Measurements from ENCODE around the gene SLC26A4. TPM values are rescaled to one million over a fixed set of nuclear protein-coding genes. Genes with fewer than 3 reads are reported as not detected.

Gene SLC26A4
- total RNA-seq (0.05 and 0.29 TPM in 2 replicates), polyA plus RNA-seq (0.13 and 0.48 TPM in 2 replicates), polyA minus RNA-seq (0.26 and 0.29 TPM in 2 replicates)
- total RNA-seq (2013), result 0.23 TPM

GRCh38 chr7:107660381-107661080, at the start of gene SLC26A4:
TSS of gene SLC26A4 (plus strand) at chr7:107660828. CDS start at chr7:107661642, 814 bp downstream.
- no peaks in the 10 kb centered on the region for H3K9me3 Mint-ChIP-seq (ENCODE audit: insufficient read depth)
- POLR2A ChIA-PET, result interaction anchor here (1.2 kb wide), 1 partner anchor 22 kb away, joined by 3 read pairs; no protein-coding TSS in a partner anchor
- CTCF ChIA-PET, result interaction anchor here (0.7 to 4.0 kb wide), 18 partner anchors 17 to 197 kb away, joined by 3 to 32 read pairs (median 5); partner anchors contain the start of genes BCAP29, CBLL1, COG5 and DUS4L
- DNase-seq (peak; percentile 43), ATAC-seq (ENCODE audit: low read depth) (peak; percentile 26)
- Histone ChIP-seq H4K20me1 (ENCODE audit: control insufficient read depth, insufficient read depth, low read length, poor library complexity, severe bottlenecking) (no peaks in the 10 kb centered on the region), H3K4me2 (replicated peaks; ENCODE audit: low read depth, low read length, poor library complexity, severe bottlenecking) (peak within 1 kb of the TSS; percentile 93), H3K4me1 (ENCODE audit: control insufficient read depth in 2 of 2, insufficient read depth in 2 of 2, low read length in 2 of 2) (peaks cover 25 to 26% of the 10 kb centered on the region in 2 donors), H3K27me3 (replicated peaks in 1 of 4; ENCODE audit: control extremely low read depth in 1 of 4, control insufficient read depth in 3 of 4, insufficient read depth in 4 of 4, low read length in 3 of 4) (peaks cover 0 to 28% (median 16%) of the 10 kb centered on the region in 4 experiments), H3K4me3 (ENCODE audit: control extremely low read depth in 1 of 5, extremely low read depth in 1 of 5, insufficient read depth in 1 of 5, low read depth in 2 of 5, low read length in 4 of 5) (peak within 1 kb of the TSS; percentile 41 to 72 (median 61)), H3K36me3 (replicated peaks in 1 of 2; ENCODE audit: control extremely low read depth in 1 of 2, control insufficient read depth in 1 of 2, extremely low read depth in 1 of 2, insufficient read depth in 2 of 2, low read length in 1 of 2) (no peaks in the 10 kb centered on the region), H3K79me2 (ENCODE audit: control insufficient read depth, insufficient read depth, low read length) (no peaks in the 10 kb centered on the region), H3K27ac (ENCODE audit: low read length in 2 of 2) (no peak within 1 kb of the TSS), H2AFZ (ENCODE audit: insufficient read depth, low read depth, low read length, poor library complexity, severe bottlenecking) (peak within 1 kb of the TSS; percentile 72), H3K9ac (ENCODE audit: low read length) (peak within 1 kb of the TSS; percentile 65), H3K9me3 (ENCODE audit: control extremely low read depth in 1 of 3, control insufficient read depth in 2 of 3, insufficient read depth in 1 of 3, low read length in 2 of 3) (peaks cover 0 to 3% (median 0%) of the 10 kb centered on the region in 3 donors)
- peaks cover 26% of the 10 kb centered on the region for H3K4me1 Mint-ChIP-seq
- intact Hi-C loops (cut with micrococcal nuclease), result loop anchor here (1.0 to 5.0 kb wide), 7 partner anchors 22 to 197 kb away; partner anchors contain the start of genes BCAP29, CBLL1, COG5 and DUS4L
- peak within 1 kb of the TSS; percentile 72 for H3K27ac Mint-ChIP-seq
- TF ChIP-seq CTCF (IDR thresholded peaks at IDR 0.05) (no peak), EZH2 (IDR thresholded peaks at IDR 0.05; ENCODE audit: borderline replicate concordance, insufficient read depth, low read depth, low read length, poor library complexity, severe bottlenecking) (no peak)
- peaks cover 32% of the 10 kb centered on the region for H3K27me3 Mint-ChIP-seq
- H3K4me3 Mint-ChIP-seq, result peak within 1 kb of the TSS; percentile 99
- 1% methylated on average over 37 of the region's 37 CpGs for WGBS (ENCODE audit: insufficient coverage)

GRCh38 chr7:107613439-107613838, 47.2 kb upstream of the SLC26A4 start:
- Histone ChIP-seq H3K36me3 (replicated peaks in 1 of 2; ENCODE audit: control extremely low read depth in 1 of 2, control insufficient read depth in 1 of 2, extremely low read depth in 1 of 2, insufficient read depth in 2 of 2, low read length in 1 of 2) (peaks cover 7 to 12% of the 10 kb centered on the region in 2 experiments), H3K27ac (ENCODE audit: low read length in 2 of 2) (no peak overlapping the region), H3K4me1 (ENCODE audit: control insufficient read depth in 2 of 2, insufficient read depth in 2 of 2, low read length in 2 of 2) (no peaks in the 10 kb centered on the region), H3K9ac (ENCODE audit: low read length) (no peak overlapping the region), H3K4me3 (ENCODE audit: control extremely low read depth in 1 of 5, extremely low read depth in 1 of 5, insufficient read depth in 1 of 5, low read depth in 2 of 5, low read length in 4 of 5) (no peak overlapping the region), H3K79me2 (ENCODE audit: control insufficient read depth, insufficient read depth, low read length) (no peaks in the 10 kb centered on the region), H2AFZ (ENCODE audit: insufficient read depth, low read depth, low read length, poor library complexity, severe bottlenecking) (no peak overlapping the region), H3K9me3 (ENCODE audit: control extremely low read depth in 1 of 3, control insufficient read depth in 2 of 3, insufficient read depth in 1 of 3, low read length in 2 of 3) (no peaks in the 10 kb centered on the region), H3K4me2 (replicated peaks; ENCODE audit: low read depth, low read length, poor library complexity, severe bottlenecking) (no peak overlapping the region), H4K20me1 (ENCODE audit: control insufficient read depth, insufficient read depth, low read length, poor library complexity, severe bottlenecking) (no peaks in the 10 kb centered on the region), H3K27me3 (replicated peaks in 1 of 4; ENCODE audit: control extremely low read depth in 1 of 4, control insufficient read depth in 3 of 4, insufficient read depth in 4 of 4, low read length in 3 of 4) (no peaks in the 10 kb centered on the region)
- H3K4me1 Mint-ChIP-seq, result no peaks in the 10 kb centered on the region
- DNase-seq (no peak), ATAC-seq (ENCODE audit: low read depth) (no peak)
- CTCF ChIA-PET, result no interaction called here
- no peaks in the 10 kb centered on the region for H3K9me3 Mint-ChIP-seq (ENCODE audit: insufficient read depth)
- intact Hi-C loops (cut with micrococcal nuclease), result no loop called here
- TF ChIP-seq EZH2 (IDR thresholded peaks at IDR 0.05; ENCODE audit: borderline replicate concordance, insufficient read depth, low read depth, low read length, poor library complexity, severe bottlenecking), result no peak
- no peak for TF ChIP-seq CTCF (IDR thresholded peaks at IDR 0.05)
- H3K4me3 Mint-ChIP-seq, result no peak overlapping the region
- H3K27ac Mint-ChIP-seq, result no peak overlapping the region
- POLR2A ChIA-PET, result no interaction called here
- H3K27me3 Mint-ChIP-seq, result no peaks in the 10 kb centered on the region
- WGBS (ENCODE audit: insufficient coverage), result no CpG with 5 or more reads among the region's 1 CpG
